CD4-positive, alpha-beta T cell (primary cell): ENCODE measurements around the gene SARS2. TPM values are rescaled to one million over a fixed set of nuclear protein-coding genes. Genes with fewer than 3 reads are reported as not detected.
A peak's percentile ranks its signal among the peaks of the same experiment; 100 is the strongest.

Experiments used
- ATAC-seq: fragments of 200-7000 bp; cut with Tn5 transposase; one replicate; pipeline ENCODE4 v1.10.0; 2022; ENCODE audit warnings: mild to moderate bottlenecking; ENCODE audit not compliant: poor library complexity
- CTCF ChIA-PET: fragments of 350-600 bp; sonication (Branson Sonifier 250); formaldehyde crosslinking; loops from one replicate; lab custom pipeline; 2021; ENCODE audit warnings: antibody characterized with exemption, inconsistent platforms; lab: Charles Lee
- POLR2A ChIA-PET: fragments of 350-600 bp; sonication (Branson Sonifier 250); formaldehyde crosslinking; loops from one replicate; lab custom pipeline; 2021; ENCODE audit warnings: antibody characterized with exemption, inconsistent platforms; lab: Charles Lee
- DNase-seq, 14 experiments: peaks; one replicate each; pipeline ENCODE4 v3.0.0-alpha.2; 2013 to 2020; ENCODE audit warnings: mixed read lengths in 2 of 14
- H3K27ac ChIP-seq, 2 donors: one replicate each; pipeline versions ENCODE4 v1.5.1 to v1.7.0; 2013; ENCODE audit warnings: low read length in 2 of 2, low read depth in 1 of 2, mild to moderate bottlenecking in 1 of 2
- H3K27me3 ChIP-seq, 2 experiments: 1 replicate in 1 of 2; 2 replicates in 1 of 2; pipeline versions ENCODE4 v1.6.1 to v1.7.0; 2013; ENCODE audit warnings: low read length in 2 of 2, control low read depth in 1 of 2, mild to moderate bottlenecking in 1 of 2, moderate library complexity in 1 of 2; ENCODE audit not compliant: insufficient read depth in 2 of 2, control insufficient read depth in 1 of 2
- H3K36me3 ChIP-seq: one replicate; pipeline ENCODE4 v1.6.1; 2013; ENCODE audit warnings: low read length, control low read depth; ENCODE audit not compliant: insufficient read depth
- H3K4me1 ChIP-seq: one replicate; pipeline ENCODE4 v1.6.1; 2013; ENCODE audit warnings: low read length, control low read depth; ENCODE audit not compliant: insufficient read depth
- H3K4me3 ChIP-seq: one replicate; pipeline ENCODE4 v1.5.1; 2013; ENCODE audit warnings: mild to moderate bottlenecking, low read length, moderate library complexity
- H3K9me3 ChIP-seq, 2 experiments: 1 replicate in 1 of 2; 2 replicates in 1 of 2; pipeline versions ENCODE4 v1.6.1 to v1.7.0; 2013; ENCODE audit warnings: low read length in 2 of 2, mild to moderate bottlenecking in 2 of 2, control low read depth in 1 of 2, moderate library complexity in 1 of 2; ENCODE audit not compliant: control insufficient read depth in 1 of 2, insufficient read depth in 1 of 2
- H3K27ac Mint-ChIP-seq: one replicate; pipeline ENCODE4 v1.8.0; 2020; ENCODE audit warnings: mixed read lengths
- H3K27me3 Mint-ChIP-seq: one replicate; pipeline ENCODE4 v1.8.0; 2021; ENCODE audit warnings: mixed read lengths
- H3K36me3 Mint-ChIP-seq: one replicate; pipeline ENCODE4 v1.8.0; 2021; ENCODE audit warnings: low read depth, mixed read lengths
- H3K4me1 Mint-ChIP-seq: one replicate; pipeline ENCODE4 v1.8.0; 2021; ENCODE audit warnings: low read depth, mixed read lengths
- H3K4me3 Mint-ChIP-seq: one replicate; pipeline ENCODE4 v1.8.0; 2020; ENCODE audit warnings: mild to moderate bottlenecking, mixed read lengths
- H3K9me3 Mint-ChIP-seq: one replicate; pipeline ENCODE4 v1.8.0; 2020; ENCODE audit warnings: mixed read lengths
- intact Hi-C, 2 experiments: fragments of 100-400 bp; cut with DNase I in 1 of 2; cut with micrococcal nuclease in 1 of 2; formaldehyde crosslinking; loops; one replicate each; pipeline versions ENCODE4 v1.15.1 to v1.9.0; 2023 to 2025; cut with DNase I, micrococcal nuclease
- total RNA-seq, 174 experiments: library from RNA in 2 of 174; stranded (reverse) in 2 of 174; gene quantifications; one replicate each; pipeline ENCODE4 v1.2.3 and lab custom pipeline; 2021 to 2026
- TF ChIP-seq, protein P1 (sequence below): fragments of 200-600 bp; IDR thresholded peaks from one replicate; pipeline ENCODE4 v1.8.0; 2022; ENCODE audit warnings: antibody characterized with exemption, mild to moderate bottlenecking

Gene SARS2
- total RNA-seq, 2 experiments from 2014 or later: 18.7 to 22.8 TPM

DNA sequence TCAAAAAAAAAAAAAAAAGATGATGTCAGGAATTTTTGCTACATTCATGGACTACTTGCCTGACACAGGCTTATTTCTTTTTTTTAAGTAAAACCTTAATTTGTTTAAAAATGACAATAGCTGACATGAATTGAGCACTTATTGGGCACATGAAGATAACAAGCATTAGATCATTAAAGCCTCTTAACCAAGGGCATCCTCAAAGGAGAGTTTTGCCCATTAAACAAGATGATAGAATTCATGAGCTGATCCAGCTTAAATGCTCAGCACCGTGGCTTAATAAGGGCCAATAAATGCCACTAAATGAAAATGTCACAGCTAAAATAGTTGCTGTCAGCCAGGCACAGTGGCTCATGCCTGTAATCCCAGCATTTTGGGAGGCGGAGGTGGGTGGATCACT lies 25.7 kb upstream of the SARS2 start:
- ChIA-PET CTCF (interaction anchor here (0.7 kb wide), 1 partner anchor 166 kb away, joined by 3 read pairs; no protein-coding TSS in a partner anchor), POLR2A (no interaction called here)
- Mint-ChIP-seq H3K36me3 (no peaks in the 10 kb centered on the region), H3K27me3 (peaks cover 17% of the 10 kb centered on the region), H3K9me3 (no peaks in the 10 kb centered on the region), H3K4me3 (no peak overlapping the region), H3K4me1 (peaks cover 7% of the 10 kb centered on the region), H3K27ac (no peak overlapping the region)
- TF ChIP-seq, protein P1, sequence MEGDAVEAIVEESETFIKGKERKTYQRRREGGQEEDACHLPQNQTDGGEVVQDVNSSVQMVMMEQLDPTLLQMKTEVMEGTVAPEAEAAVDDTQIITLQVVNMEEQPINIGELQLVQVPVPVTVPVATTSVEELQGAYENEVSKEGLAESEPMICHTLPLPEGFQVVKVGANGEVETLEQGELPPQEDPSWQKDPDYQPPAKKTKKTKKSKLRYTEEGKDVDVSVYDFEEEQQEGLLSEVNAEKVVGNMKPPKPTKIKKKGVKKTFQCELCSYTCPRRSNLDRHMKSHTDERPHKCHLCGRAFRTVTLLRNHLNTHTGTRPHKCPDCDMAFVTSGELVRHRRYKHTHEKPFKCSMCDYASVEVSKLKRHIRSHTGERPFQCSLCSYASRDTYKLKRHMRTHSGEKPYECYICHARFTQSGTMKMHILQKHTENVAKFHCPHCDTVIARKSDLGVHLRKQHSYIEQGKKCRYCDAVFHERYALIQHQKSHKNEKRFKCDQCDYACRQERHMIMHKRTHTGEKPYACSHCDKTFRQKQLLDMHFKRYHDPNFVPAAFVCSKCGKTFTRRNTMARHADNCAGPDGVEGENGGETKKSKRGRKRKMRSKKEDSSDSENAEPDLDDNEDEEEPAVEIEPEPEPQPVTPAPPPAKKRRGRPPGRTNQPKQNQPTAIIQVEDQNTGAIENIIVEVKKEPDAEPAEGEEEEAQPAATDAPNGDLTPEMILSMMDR: no peak
- Histone ChIP-seq H3K4me1 (peaks cover 5% of the 10 kb centered on the region), H3K36me3 (no peaks in the 10 kb centered on the region), H3K9me3 (no peaks in the 10 kb centered on the region), H3K27ac (no peak overlapping the region), H3K4me3 (no peak overlapping the region), H3K27me3 (peaks cover 5 to 6% of the 10 kb centered on the region in 2 experiments)
- ATAC-seq (no peak), DNase-seq (no peak)
- intact Hi-C loops: loop anchor here in 1 of 2 experiments (10.0 kb wide), 1 partner anchor 589 kb away; the partner anchor contains the start of gene EID2

DNA sequence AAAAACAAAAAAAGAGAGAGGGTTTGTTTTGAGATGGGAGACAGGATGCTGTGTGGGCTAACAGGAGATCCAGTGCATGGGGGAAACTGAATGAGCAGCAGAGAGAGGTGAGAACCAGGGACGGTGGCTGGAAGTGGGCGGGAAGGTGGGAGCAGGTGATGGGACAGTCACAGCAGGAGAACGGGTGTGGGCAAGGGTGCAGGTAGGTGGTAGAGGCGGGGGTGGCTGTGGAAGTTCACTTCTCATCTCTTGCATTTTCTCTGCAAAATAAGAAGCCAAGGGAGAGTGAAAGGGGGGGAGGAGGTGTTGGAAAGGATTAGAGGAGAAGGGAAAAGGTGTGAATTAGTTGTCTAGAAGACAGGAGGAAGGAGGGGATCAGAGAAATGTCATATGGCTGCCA lies 23.1 kb upstream of the SARS2 start:
- H3K4me3 Mint-ChIP-seq: no peak overlapping the region
- H3K27me3 ChIP-seq: peaks cover 6 to 8% of the 10 kb centered on the region in 2 experiments

DNA sequence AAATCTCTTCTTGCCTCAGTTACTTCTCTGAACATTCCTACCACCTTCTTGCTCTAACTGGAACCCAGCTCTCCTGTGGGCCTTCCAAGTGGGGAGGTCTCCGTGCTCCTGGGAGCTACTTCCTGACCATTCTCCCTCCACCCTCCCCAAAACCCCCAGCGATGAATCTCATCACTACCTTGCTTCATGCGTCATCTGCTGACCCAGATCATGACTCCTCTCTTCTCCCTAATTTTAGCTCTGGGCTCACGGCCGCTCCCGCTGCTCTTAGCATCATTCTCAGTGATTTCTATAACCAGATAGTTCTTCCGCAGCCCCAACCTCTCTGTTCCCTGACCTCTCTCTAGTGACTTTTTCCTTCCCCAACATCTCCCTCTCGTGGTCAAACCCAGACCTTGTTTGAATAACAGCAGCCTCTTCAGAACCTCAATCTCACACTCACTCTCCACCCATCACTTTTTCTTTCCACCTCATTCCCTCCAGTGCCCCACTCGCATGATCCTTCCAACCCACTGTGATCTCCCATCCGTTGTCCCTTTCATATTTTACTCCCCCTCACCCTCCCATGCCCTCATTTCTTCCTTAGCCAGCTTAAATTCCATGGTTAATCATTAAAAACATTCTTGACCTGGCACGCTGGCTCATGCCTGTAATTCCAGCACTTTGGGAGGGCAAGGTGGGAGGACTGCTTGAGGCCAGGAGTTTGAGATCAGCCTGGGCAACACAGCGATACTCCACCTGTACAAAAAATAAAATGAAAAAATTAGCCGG lies 22.0 kb upstream of the SARS2 start:
- ATAC-seq (no peak), DNase-seq (peak in 5 of 14 experiments; percentile 11 to 65 (median 62))
- H3K9me3 ChIP-seq: no peaks in the 10 kb centered on the region
- H3K27ac Mint-ChIP-seq: no peak overlapping the region
- intact Hi-C loops: loop anchor here in 1 of 2 experiments (5.0 to 10.0 kb wide), 2 partner anchors 550 to 592 kb away; partner anchors contain the start of genes EID2 and FAM98C
- TF ChIP-seq, protein P1: peak; percentile 42
- H3K4me1 ChIP-seq: peaks cover 18% of the 10 kb centered on the region
- peaks cover 6 to 8% of the 10 kb centered on the region in 2 experiments for H3K27me3 ChIP-seq
- no peak overlapping the region for H3K27ac ChIP-seq
- CTCF ChIA-PET: no interaction called here
- H3K4me3 Mint-ChIP-seq: peak overlapping the region; percentile 35
- no peaks in the 10 kb centered on the region for H3K9me3 Mint-ChIP-seq
- H3K36me3 ChIP-seq: no peaks in the 10 kb centered on the region
- peaks cover 13% of the 10 kb centered on the region for H3K4me1 Mint-ChIP-seq
- no peaks in the 10 kb centered on the region for H3K36me3 Mint-ChIP-seq
- H3K27me3 Mint-ChIP-seq: peaks cover 17% of the 10 kb centered on the region
- POLR2A ChIA-PET: no interaction called here
- no peak overlapping the region for H3K4me3 ChIP-seq

More for the DNA sequence above, 23.1 kb upstream of the SARS2 start:
- ATAC-seq (no peak), DNase-seq (no peak)
- ChIA-PET CTCF (no interaction called here), POLR2A (no interaction called here)
- no peaks in the 10 kb centered on the region for H3K36me3 ChIP-seq
- H3K27me3 Mint-ChIP-seq: peaks cover 17% of the 10 kb centered on the region
- no peak overlapping the region for H3K4me3 ChIP-seq
- H3K4me1 Mint-ChIP-seq: peaks cover 13% of the 10 kb centered on the region
- TF ChIP-seq, protein P1: no peak
- H3K27ac ChIP-seq: no peak overlapping the region
- intact Hi-C loops: loop anchor here in 1 of 2 experiments (5.0 to 10.0 kb wide), 2 partner anchors 551 to 591 kb away; partner anchors contain the start of genes EID2 and FAM98C
- H3K4me1 ChIP-seq: peaks cover 18% of the 10 kb centered on the region
- H3K36me3 Mint-ChIP-seq: no peaks in the 10 kb centered on the region
- H3K27ac Mint-ChIP-seq: no peak overlapping the region
- H3K9me3 Mint-ChIP-seq: no peaks in the 10 kb centered on the region
- H3K9me3 ChIP-seq: no peaks in the 10 kb centered on the region
